DLD1 (cell line): Measurements from ENCODE around the gene TENM4.

Experiments used
- in situ Hi-C: cut with HindIII; loops from 2 replicates; pipeline ENCODE4 v1.10.0; 2017; ENCODE audit warnings: low sequenced_read_pairs

The TENM4 gene

GRCh38 chr11:79098146-79098545, 342.7 kb downstream of the TENM4 start:
- in situ Hi-C loops: no loop called here

- in situ Hi-C loops: no loop called here
Observed at GRCh38 chr11:79097246-79097875, 343.5 kb downstream of the TENM4 start.

GRCh38 chr11:79095424-79095823, 345.4 kb downstream of the TENM4 start:
- in situ Hi-C loops: no loop called here

- in situ Hi-C loops: no loop called here
Observed at GRCh38 chr11:79094616-79095015, 346.2 kb downstream of the TENM4 start.

- in situ Hi-C loops: no loop called here
Observed at GRCh38 chr11:79092791-79093353, 348.0 kb downstream of the TENM4 start.

GRCh38 chr11:79090191-79090705, 350.6 kb downstream of the TENM4 start:
- in situ Hi-C loops: no loop called here

GRCh38 chr11:79089601-79090000, 351.2 kb downstream of the TENM4 start:
- in situ Hi-C loops: no loop called here

- in situ Hi-C loops: no loop called here
Observed at GRCh38 chr11:79088967-79089366, 351.9 kb downstream of the TENM4 start.

GRCh38 chr11:79087961-79088318, 352.9 kb downstream of the TENM4 start:
- in situ Hi-C loops: no loop called here

- in situ Hi-C loops: no loop called here
Observed at GRCh38 chr11:79087238-79087960, 353.4 kb downstream of the TENM4 start.

GRCh38 chr11:79086056-79086455, 354.8 kb downstream of the TENM4 start:
- in situ Hi-C loops: no loop called here

GRCh38 chr11:79084382-79084781, 356.4 kb downstream of the TENM4 start:
- in situ Hi-C loops: no loop called here

- in situ Hi-C loops: no loop called here
Observed at GRCh38 chr11:79083352-79083751, 357.5 kb downstream of the TENM4 start.

GRCh38 chr11:79082907-79083306, 357.9 kb downstream of the TENM4 start:
- in situ Hi-C loops: no loop called here

GRCh38 chr11:79082280-79082679, 358.6 kb downstream of the TENM4 start:
- in situ Hi-C loops: no loop called here

GRCh38 chr11:79081471-79082031, 359.3 kb downstream of the TENM4 start:
- in situ Hi-C loops: no loop called here

- in situ Hi-C loops: no loop called here
Observed at GRCh38 chr11:79080551-79080950, 360.3 kb downstream of the TENM4 start.

GRCh38 chr11:79078999-79079398, 361.8 kb downstream of the TENM4 start:
- in situ Hi-C loops: no loop called here

- in situ Hi-C loops: no loop called here
Observed at GRCh38 chr11:79078456-79078855, 362.4 kb downstream of the TENM4 start.

- in situ Hi-C loops: no loop called here
Observed at GRCh38 chr11:79077702-79078330, 363.0 kb downstream of the TENM4 start.

GRCh38 chr11:79076526-79077115, 364.2 kb downstream of the TENM4 start:
- in situ Hi-C loops: no loop called here
